ENCODE data around the gene PTPRD. TPM values are rescaled to one million over a fixed set of nuclear protein-coding genes. Genes with fewer than 3 reads are reported as not detected.
"Not testable (repeated sequence)": the region's sequence is repeated elsewhere in the genome, so short reads cannot be mapped to it uniquely, and the experiment has no call there.

Gene PTPRD
- total and polyA plus RNA-seq, 2 experiments from 2014 or later: 11.5 to 58.0 TPM

- TF ChIP-seq POLR2AphosphoS5 (IDR thresholded peaks at IDR 0.05; ENCODE audit: low read depth) (no peak), CREB1 (CRISPR knock-in tag; IDR thresholded peaks at IDR 0.05; ENCODE audit: low read depth) (no peak), STAT1 (IDR thresholded peaks at IDR 0.05; ENCODE audit: unreplicated experiment) (no peak)
Observed at GRCh38 chr9:9938432-9938831, 674.4 kb downstream of the PTPRD start (continued).

- not testable (repeated sequence) for DNase-seq (ENCODE audit: low spot score); H3K4me1 Mint-ChIP-seq; H3K79me2 ChIP-seq (replicated peaks; ENCODE audit: insufficient read depth); H3K27ac ChIP-seq (ENCODE audit: low read depth); H3K27me3 Mint-ChIP-seq (ENCODE audit: insufficient read depth, low read depth, poor library complexity); H3K27ac Mint-ChIP-seq; H3K27me3 ChIP-seq (ENCODE audit: insufficient read depth); H4K20me1 ChIP-seq (replicated peaks; ENCODE audit: insufficient read depth); H3K4me3 Mint-ChIP-seq; H2AFZ ChIP-seq; ATAC-seq; H3K36me3 Mint-ChIP-seq (ENCODE audit: low read depth); H3K4me3 ChIP-seq; H3F3A ChIP-seq (replicated peaks; ENCODE audit: low read depth); H3K9me3 Mint-ChIP-seq; H3K9me2 ChIP-seq (ENCODE audit: insufficient read depth); H3K4me2 ChIP-seq; H3K36me3 ChIP-seq (ENCODE audit: insufficient read depth); H3K4me1 ChIP-seq (ENCODE audit: insufficient read depth)
Observed at GRCh38 chr9:9931464-9931863, 681.3 kb downstream of the PTPRD start.

GRCh38 chr9:9924376-9924775, 688.4 kb downstream of the PTPRD start:
- TF ChIP-seq JUNB (IDR thresholded peaks at IDR 0.05; ENCODE audit: unreplicated experiment) (no peak), NANOG (IDR thresholded peaks at IDR 0.05; ENCODE audit: borderline replicate concordance) (no peak), POLR2AphosphoS5 (IDR thresholded peaks at IDR 0.05; ENCODE audit: low read depth) (no peak), CTCF (conservative IDR thresholded peaks at IDR 0.05; ENCODE audit: low read depth in 2 of 2) (no peak), ETS1 (IDR thresholded peaks at IDR 0.05) (no peak), EZH2phosphoT487 (IDR thresholded peaks at IDR 0.05; ENCODE audit: unreplicated experiment) (no peak)
- Histone ChIP-seq H3K36me3 (ENCODE audit: insufficient read depth) (no peaks in the 10 kb centered on the region), H3K4me2 (no peak overlapping the region), H3K9me2 (ENCODE audit: insufficient read depth) (no peaks in the 10 kb centered on the region), H3K79me2 (replicated peaks; ENCODE audit: insufficient read depth) (no peaks in the 10 kb centered on the region), H3K27me3 (ENCODE audit: insufficient read depth) (no peaks in the 10 kb centered on the region), H3K4me3 (no peak overlapping the region), H3F3A (replicated peaks; ENCODE audit: low read depth) (no peaks in the 10 kb centered on the region), H3K27ac (ENCODE audit: low read depth) (no peak overlapping the region), H3K4me1 (ENCODE audit: insufficient read depth) (0 out of 2 replicates have a peak, but pooled peaks cover 5% of the 10 kb centered on the region), H4K20me1 (replicated peaks; ENCODE audit: insufficient read depth) (no peaks in the 10 kb centered on the region), H2AFZ (no peak overlapping the region)
- H3K9me3 Mint-ChIP-seq: no peaks in the 10 kb centered on the region
- DNase-seq (ENCODE audit: low spot score) (no peak), ATAC-seq (no peak)
- H3K36me3 Mint-ChIP-seq (ENCODE audit: low read depth): no peaks in the 10 kb centered on the region
- no peaks in the 10 kb centered on the region for H3K27me3 Mint-ChIP-seq (ENCODE audit: insufficient read depth, low read depth, poor library complexity)
- H3K27ac Mint-ChIP-seq: no peak overlapping the region
- peaks cover 2% of the 10 kb centered on the region for H3K4me1 Mint-ChIP-seq
- H3K4me3 Mint-ChIP-seq: no peak overlapping the region
